ENCODE data around the gene ELP5.

ELP5 gene

GRCh38 chr17:7292194-7292593 lies 40.2 kb downstream of the ELP5 start:
- no peak overlapping the region for H3K27ac ChIP-seq
- TF ChIP-seq ZFX (IDR thresholded peaks at IDR 0.05; ENCODE audit: borderline replicate concordance) = no peak
- no peak for TF ChIP-seq CTCF (IDR thresholded peaks at IDR 0.05)

GRCh38 chr17:7292729-7293128 lies 40.7 kb downstream of the ELP5 start:
- no peak for TF ChIP-seq CTCF (IDR thresholded peaks at IDR 0.05)
- no peak for TF ChIP-seq ZFX (IDR thresholded peaks at IDR 0.05; ENCODE audit: borderline replicate concordance)

GRCh38 chr17:7293159-7293558 lies 41.1 kb downstream of the ELP5 start:
- TF ChIP-seq ZFX (IDR thresholded peaks at IDR 0.05; ENCODE audit: borderline replicate concordance) (no peak), CTCF (IDR thresholded peaks at IDR 0.05) (no peak)
- H3K27ac ChIP-seq = peak overlapping the region; percentile 100; the same call in 1 of the 2 replicates

More at GRCh38 chr17:7292729-7293128, 40.7 kb downstream of the ELP5 start:
- peak overlapping the region; percentile 100; the same call in 1 of the 2 replicates for H3K27ac ChIP-seq

- peak overlapping the region; percentile 100 for H3K27ac ChIP-seq
- TF ChIP-seq CTCF (IDR thresholded peaks at IDR 0.05) (no peak), ZFX (IDR thresholded peaks at IDR 0.05; ENCODE audit: borderline replicate concordance) (no peak)
These were observed 42.0 kb downstream of the ELP5 start for GRCh38 chr17:7293816-7294613.

- H3K27ac ChIP-seq = peak within 1 kb of the TSS; percentile 100
- no peak for TF ChIP-seq CTCF (IDR thresholded peaks at IDR 0.05)
- TF ChIP-seq ZFX (IDR thresholded peaks at IDR 0.05; ENCODE audit: borderline replicate concordance) = no peak
These were observed 42.7 kb downstream of the ELP5 start, which contains the start of gene YBX2 for GRCh38 chr17:7294614-7295153. Gene YBX2, minus strand, starts transcription at chr17:7294639. Its CDS starts 139 bp downstream, at chr17:7294500.

GRCh38 chr17:7295230-7296180 lies 43.5 kb downstream of the ELP5 start:
- peak overlapping the region; percentile 100 for H3K27ac ChIP-seq

More at GRCh38 chr17:7295230-7296180, 43.5 kb downstream of the ELP5 start:
- no peak for TF ChIP-seq ZFX (IDR thresholded peaks at IDR 0.05; ENCODE audit: borderline replicate concordance)
- TF ChIP-seq CTCF (IDR thresholded peaks at IDR 0.05) = peak; percentile 74

All from 22Rv1 (cell line).